Endometrial microvascular endothelial cells (primary cell): ENCODE measurements around the gene LRRTM3. TPM values are rescaled to one million over a fixed set of nuclear protein-coding genes. Genes with fewer than 3 reads are reported as not detected.

Experiments used
- in situ Hi-C: cut with HindIII; loops from 2 replicates; pipeline ENCODE4 v1.10.0; 2017; ENCODE audit warnings: low sequenced_read_pairs, low pct_unique_long_range_greater_than_20kb; ENCODE audit errors: inconsistent ontology term
- total RNA-seq: library from RNA; depleted of rRNA; stranded (reverse); fragments of >200 nt; gene quantifications from one replicate; pipeline ENCODE4 v1.2.3, GENCODE V29; 2015; ENCODE audit errors: inconsistent ontology term

Gene LRRTM3
- total RNA-seq, 1 donor from 2014 or later: not detected

DNA sequence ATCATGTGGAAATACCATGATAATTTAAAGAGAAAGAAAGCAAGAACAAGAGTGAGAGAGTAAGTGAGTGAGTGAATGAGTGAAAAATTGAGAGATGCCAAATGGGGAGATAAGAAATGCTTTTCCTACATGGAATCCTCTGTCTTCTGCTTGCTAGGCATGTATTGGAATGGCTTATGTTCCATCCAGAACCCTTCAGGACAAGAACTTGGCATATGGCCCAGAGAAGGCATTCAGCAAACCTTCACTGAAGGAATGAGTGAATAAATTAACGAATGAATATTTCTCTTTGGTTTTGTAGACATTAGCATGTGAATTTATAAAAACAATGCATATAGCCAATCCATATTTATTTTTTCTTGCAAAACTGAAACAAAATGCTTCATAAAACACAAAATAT, 162.2 kb downstream of the LRRTM3 start:
- in situ Hi-C loops: no loop called here

DNA sequence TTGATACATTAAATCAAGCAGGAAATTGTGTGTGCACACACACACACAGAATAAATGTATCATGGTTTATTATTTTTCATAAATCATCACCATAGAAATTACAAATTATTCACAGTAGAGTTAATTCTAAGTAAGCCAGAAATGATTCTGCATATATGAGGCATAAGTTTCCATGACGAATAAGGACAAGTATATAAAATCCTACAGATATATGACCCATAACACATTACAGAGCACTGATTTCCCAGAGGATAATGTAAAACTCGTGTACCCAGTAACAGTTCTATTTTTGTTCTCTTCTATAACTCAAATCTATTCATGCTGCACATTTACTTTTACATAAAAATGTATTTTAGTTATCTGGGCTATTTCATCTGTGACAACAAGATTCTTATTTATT, 169.7 kb downstream of the LRRTM3 start:
- in situ Hi-C loops: no loop called here

- in situ Hi-C loops: no loop called here
Measured at GRCh38 chr10:67098461-67098860, 172.6 kb downstream of the LRRTM3 start.

DNA sequence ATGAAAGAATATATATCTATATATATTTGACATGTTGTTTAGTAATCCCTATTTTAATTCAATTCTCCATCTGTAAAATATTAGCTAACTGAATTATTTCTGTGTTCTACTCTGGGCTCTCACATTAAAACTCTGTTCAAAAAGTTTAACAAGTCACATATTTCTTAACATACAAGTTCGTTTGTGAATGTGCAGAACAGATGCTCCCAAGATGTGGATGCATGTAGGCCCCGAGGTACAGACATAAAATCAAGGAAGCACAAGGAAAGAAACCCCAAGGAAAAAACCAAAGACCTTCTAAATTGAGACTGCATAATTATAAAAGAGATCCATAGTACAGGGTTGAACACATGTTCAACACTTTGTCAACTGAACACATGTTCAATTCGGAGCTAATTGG, 175.1 kb downstream of the LRRTM3 start:
- in situ Hi-C loops: no loop called here

DNA sequence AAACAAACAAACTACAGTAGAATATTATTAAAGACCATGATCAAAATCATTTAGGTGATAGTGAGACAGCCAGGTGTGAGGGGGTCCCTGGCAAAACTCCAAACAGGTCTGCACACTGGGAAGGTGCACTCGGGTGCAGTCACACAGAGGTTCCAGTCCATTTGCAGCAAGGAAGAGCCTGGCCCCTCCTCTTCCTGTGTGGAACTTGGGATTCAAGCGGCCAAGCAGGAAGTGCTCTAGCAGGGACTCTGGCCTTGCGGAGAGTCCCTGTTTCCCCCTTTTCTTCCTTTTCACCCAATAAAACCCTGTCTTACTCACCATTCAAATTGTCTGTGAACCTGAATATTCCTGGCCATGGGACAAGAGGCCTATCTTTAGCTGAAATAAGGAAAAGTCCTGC, 181.8 kb downstream of the LRRTM3 start:
- in situ Hi-C loops: no loop called here

GRCh38 chr10:67110286-67110685, 184.4 kb downstream of the LRRTM3 start:
- in situ Hi-C loops: no loop called here

DNA sequence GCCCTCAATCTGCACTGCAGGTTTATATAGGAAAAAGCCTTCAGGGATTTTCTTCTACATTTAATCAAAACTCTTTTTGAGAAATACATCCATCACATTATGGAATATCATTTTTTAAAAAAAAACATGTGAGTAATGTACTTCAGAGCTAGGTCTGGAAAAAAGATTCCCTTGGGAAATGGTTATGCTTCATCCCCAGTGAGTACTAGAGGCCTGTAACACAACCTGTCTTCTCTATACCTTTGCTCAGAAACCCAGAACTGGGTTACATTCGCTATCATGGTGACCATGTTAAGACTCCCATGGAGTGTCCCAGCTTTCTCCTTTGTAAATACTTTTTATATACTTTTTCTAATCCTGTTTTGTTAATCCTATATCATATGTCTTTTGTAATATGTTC, 186.9 kb downstream of the LRRTM3 start:
- in situ Hi-C loops: no loop called here

DNA sequence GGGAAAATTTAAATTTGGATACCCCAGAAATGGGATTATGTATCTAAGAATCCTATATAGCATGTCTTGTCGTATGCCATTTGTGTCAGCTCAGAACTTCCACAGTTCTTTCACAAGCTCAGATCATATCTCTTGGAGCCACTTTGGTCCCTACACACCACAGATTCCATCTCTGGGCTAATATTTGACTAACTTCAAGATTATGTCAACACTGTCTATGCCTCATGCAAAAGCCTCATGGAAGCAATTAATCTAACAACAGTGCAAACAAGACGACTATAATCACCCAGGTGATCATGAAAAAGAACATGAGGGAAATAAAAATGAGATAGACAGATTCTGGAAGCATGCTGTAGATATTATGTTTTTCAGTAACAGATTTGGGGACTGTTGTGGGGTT, 189.1 kb downstream of the LRRTM3 start:
- in situ Hi-C loops: no loop called here

DNA sequence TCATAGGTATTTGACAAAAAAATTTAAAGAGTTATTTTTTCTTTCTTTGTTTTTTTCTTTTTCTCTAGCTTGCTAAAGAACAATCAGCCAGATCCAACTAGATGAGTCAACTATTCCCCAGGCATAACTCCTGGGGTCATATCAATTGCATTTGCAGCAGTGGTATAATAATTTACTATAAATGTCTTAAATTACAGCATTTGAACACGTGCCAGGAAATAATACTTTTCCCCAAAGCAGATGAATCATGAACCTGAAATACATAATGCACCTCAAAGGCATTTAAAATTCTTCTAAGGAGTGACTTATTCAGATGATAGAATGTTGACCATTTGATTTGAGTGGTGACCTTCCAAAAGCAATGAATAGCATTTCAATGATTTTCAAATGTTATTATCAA, 190.1 kb downstream of the LRRTM3 start:
- in situ Hi-C loops: no loop called here

- in situ Hi-C loops: no loop called here
Measured at GRCh38 chr10:67119651-67120050, 193.8 kb downstream of the LRRTM3 start.

DNA sequence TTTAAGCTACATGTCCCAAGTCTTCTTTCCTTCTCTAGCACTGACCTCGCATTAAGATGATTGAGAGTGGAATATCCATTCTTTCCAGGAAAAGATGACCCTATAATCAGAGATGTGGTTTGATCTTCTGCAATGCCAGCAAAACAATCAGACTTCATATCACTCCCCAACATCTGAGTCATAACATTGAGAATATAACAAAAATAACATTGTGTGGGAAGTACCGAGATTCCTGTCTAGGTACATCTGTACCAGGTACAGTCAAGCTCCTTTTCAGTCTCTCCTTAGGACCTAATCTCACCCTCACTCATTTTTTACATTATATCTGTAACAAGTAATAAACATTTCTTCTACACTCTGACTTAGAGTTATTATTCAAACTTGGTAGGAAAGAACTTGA, 201.6 kb downstream of the LRRTM3 start:
- in situ Hi-C loops: no loop called here

DNA sequence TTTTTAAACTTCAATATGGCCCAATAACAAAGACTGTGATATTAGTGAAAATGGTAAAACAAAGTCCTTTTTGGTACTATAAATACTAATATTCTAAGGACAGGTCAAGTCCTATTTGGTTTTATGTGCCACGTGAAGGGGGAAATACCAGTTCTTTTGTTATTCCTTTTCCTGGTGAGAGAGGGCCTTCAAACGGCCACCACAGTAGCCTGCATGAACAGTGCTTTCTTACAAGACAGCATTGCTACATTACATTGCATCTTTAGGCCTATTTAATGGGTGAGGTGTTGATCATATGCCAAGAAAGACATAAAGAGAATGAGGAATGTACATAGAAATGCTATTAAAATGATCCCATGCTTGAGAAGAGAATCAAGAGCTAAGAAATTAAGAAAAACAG, 214.8 kb downstream of the LRRTM3 start:
- in situ Hi-C loops: no loop called here

GRCh38 chr10:67141300-67141699, 215.5 kb downstream of the LRRTM3 start:
- in situ Hi-C loops: no loop called here

- in situ Hi-C loops: no loop called here
Measured at GRCh38 chr10:67144530-67144929, 218.7 kb downstream of the LRRTM3 start.
